Activated T-helper 1 cell treated with anti-CD3 and anti-CD28 coated beads, Interleukin-2, amount 50 U/mL, for 16 hours (primary cell): Measurements from ENCODE around the gene DPEP1.
"Not testable (repeated sequence)": the region's sequence is repeated elsewhere in the genome, so short reads cannot be mapped to it uniquely, and the experiment has no call there.

Source experiments
- DNase-seq, 2 donors: peaks; one replicate each; pipeline ENCODE4 v3.0.0-alpha.2; 2020; ENCODE audit warnings: low read depth in 1 of 2, low spot score in 1 of 2

Gene DPEP1

DNA sequence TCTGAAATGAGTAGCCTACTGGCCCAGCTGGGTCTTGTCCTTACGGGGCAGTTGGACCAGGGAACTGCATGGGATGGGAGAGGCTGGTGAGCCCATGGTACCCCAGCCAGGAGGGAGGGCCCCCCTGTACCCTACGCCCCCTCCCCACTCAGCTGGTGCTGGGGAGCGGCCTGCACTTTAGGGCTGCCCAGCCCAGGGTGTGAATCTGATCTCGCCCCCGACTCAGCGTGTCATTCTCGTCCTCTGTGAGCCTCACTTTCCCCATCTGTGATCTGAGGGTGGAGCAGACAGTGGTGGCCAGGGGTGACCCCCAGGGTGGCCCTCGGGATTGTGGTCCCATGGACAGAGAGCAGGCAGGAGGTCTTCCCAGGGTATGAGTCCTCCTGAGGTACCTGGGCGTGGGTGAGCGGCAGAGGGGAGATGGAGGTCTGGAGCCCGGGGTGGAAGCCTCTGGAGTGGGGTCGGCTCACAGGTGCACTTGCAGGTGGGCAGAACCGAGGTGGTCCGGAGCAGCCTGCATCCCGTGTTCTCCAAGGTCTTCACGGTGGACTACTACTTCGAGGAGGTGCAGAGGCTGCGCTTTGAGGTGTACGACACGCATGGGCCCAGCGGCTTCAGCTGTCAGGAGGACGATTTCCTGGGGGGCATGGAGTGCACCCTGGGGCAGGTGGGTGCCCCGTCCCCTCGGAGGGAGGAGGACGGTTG, 36.2 kb upstream of the DPEP1 start:
- no peak for DNase-seq

DNA sequence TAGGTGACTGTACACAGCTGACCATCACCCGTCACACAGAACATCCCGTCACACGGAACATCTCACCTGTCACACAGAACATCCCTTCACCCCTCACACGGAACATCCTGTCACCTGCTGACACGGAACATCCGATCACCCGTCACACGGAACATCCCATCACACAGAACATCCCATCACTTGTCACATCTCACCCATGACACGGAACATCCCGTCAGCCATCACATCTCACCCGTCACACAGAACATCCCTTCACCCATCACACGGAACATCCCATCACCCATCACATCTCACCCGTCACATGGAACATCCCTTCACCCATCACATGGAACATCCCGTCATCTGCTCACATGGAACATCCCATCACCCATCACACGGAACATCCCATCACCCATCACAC, 34.1 kb upstream of the DPEP1 start:
- no peak for DNase-seq

DNA sequence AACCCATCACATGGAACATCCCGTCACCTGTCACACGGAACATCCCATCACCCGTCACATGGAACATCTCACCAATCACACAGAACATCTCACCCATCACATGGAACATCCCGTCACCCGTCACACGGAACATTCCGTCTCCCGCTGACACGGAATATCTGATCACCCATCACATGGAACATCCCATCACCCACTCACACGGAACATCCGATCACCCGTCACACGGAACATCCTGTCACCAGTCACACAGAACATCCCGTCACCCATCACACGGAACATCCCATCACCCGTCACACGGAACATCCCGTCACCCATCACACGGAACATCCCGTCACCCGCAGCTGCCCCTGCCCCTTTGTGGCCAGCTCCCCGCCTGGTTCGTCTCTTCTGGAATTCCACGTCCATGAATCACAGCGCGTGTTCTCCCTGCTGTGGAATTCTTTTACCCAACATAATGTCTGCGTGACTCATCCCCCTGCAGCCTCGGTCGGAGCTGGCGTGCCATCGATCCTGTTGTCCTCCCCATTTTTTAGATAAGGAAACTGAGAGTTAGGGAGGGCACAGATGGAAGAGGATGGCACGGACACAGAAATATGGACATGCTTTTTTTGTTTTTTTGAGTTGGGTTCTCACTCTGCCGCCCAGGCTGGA, 32.3 kb upstream of the DPEP1 start:
- no peak for DNase-seq

DNA sequence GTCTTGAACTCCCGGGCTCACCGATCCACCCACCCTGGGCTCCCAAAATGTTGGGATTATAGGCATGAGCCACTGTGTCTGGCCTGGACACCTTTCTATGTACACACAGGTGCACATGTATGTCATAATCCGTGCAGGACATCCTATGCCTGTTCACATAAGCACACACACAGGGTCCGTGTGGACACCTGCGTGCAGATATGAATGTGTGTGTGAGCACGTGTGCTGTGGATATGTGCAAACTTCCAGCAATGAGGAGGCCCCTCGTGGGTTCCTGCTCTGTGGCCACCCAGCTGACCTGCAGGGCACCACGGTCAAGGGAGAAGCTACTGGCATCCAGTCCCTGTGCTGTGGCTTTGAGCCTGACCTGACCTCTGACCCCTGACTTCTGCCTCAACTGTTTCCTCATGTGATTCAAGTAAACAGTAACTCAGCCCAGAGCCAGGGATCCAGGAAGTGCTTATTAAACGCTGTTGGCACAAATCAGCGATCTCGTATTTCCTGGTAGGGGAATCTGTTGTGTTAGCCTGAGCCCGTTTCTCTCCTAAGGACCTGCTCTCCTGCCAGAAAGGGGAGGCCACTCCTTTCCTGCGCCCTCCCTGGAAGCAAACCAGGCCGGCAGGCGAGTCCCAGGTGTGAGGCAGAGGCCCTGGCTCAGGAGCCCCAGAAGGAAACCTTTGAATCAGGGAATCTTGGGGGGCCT, 31.4 kb upstream of the DPEP1 start:
- DNase-seq = no peak

DNA sequence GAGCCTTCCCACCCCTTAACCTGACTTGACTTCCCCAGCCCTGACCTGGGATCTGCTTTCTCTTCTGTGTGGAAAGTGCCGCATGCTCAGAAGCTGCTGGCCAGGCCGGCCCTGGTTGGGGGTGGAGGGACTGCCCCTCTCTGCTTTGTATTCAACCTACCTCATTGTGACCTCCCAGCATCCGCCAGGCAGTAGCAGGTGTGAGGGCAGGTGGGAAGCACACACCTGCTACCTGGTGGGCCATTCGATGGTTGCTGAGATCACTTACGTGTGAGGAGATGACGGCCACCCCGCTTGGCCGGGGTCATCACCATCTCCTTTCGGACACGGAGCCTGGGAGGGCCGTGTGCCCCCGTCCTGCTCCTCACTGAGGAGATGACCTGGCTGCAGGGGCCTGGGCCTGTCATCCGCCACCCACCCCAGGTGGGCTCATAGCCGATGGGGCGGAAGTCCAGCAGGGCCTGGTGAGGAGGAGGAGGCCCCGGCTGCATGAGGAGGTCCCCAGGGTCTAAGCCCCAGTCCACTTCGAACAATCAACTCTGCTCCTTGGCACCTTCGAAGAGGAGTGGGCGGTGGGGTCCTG, 30.7 kb upstream of the DPEP1 start:
- no peak for DNase-seq

DNA sequence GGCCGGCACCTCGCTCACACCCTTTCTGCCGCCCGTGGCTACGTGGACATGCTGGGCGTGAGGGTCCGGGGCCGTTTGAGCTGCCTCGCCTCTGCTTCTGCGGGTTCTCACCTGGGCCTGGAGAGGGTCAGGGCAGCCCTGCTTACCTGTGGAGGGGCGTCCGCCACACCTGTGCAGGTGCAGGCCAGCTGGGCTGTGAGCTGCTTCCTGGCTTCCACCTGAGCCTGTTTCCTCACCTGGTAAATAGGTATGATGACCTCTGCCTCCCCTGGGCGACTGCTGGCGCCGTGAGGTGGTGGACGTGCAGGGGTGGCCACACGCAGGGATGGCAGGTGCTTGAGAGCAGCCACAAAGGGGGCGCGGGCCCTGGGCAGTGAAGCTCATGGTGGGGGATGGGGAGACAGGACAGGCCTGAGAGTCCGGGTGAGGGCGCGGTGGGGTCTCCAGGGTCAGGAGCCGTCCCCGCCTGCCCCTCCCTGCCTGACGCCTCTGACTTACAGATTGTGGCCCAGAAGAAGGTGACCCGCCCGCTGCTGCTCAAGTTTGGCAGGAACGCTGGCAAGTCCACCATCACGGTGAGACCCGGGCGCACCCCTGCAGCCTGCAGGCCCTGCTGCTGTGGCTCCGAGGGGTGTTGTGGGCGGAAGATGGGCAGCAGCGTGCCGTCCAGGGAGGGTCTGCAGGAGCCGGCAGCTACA, 30.1 kb upstream of the DPEP1 start:
- no peak for DNase-seq

DNA sequence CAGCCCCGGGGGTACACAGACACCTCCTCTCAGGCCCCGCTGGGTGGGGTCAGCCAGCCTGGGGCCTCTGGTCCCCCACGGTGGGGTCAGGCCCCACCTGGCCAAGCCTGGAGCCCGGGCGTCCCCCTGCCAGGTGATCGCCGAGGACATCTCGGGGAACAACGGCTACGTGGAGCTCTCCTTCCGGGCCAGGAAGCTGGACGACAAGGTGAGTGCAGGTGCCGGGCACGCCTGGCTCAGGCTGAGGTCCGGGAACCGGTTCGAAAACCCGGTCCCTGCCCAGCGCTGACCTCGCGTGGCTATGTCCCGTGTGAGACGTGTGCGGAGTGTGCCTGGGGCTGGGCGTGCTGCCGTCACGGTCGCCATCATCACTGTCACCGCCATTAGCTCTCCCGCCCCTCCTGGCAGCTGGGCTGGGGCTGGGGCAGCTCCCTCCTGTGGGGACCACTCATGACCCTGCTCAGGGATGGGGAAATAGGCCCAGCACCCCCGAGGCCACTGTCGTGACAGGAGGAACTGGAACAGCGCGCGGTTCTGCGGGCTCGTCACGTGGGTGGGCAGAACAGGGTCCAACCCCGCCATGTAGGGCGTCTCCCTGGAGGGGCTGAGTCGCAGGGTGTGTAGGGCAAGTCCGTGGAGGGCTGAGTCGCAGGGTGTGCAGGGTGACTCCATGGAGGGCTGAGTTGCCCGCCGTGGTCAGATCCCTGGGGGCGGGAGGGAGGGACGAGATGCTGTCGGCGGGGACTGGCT, 29.4 kb upstream of the DPEP1 start:
- no peak for DNase-seq

DNA sequence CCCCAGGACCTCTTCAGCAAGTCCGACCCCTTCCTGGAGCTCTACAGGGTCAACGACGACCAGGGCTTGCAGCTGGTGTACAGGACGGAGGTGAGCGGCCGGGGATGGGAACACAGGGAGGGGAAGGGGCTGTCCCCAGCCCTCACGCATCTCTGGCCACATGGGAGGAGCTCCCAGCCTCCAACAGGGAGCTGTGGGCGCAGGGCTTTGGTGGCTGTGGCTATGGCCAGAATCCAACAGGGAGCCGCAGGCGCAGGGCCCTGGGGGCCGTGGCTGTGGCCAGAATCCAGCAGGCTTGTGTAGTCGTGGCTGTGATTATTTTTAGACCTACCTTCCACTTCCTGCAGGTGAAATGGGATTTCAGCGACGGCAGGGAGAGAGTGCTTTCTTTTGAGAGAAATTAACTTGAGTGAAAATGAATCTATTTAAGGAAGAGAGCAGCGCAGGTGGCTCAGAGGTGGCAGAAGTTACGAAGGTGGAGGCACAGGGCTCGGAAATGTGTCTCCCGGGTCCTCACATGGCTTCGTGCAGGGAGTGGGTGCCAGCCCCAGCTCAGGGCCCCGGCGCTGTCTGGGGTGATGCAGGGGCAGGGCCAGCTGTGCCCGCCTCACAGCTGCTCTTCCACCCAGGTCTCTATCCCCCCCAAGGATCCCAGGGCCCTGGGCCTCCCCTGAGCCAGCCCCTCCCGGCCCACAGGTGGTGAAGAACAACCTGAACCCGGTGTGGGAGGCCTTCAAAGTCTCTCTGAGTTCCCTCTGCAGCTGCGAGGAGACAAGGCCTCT, 28.5 kb upstream of the DPEP1 start:
- DNase-seq = no peak

DNA sequence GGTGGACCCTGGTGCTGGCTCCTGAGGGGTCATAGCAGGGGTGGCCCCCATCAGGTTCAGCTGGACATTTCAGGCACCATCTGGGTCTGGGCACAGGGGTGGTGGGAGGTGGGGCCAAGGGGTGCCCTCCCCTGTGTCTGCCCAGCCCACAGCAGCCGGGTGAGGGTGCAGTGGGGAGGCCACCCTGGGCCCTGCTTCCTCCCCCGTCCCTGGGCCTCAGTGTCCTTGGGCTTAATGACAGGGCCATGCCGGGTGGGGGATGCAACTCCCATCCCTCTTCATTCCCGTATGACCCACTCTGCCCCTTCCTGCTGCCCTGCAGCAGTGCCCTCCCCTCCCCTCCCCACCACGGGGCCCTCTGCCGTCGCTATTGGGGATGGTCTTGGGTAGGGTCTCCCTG, 27.2 kb upstream of the DPEP1 start:
- no peak for DNase-seq

DNA sequence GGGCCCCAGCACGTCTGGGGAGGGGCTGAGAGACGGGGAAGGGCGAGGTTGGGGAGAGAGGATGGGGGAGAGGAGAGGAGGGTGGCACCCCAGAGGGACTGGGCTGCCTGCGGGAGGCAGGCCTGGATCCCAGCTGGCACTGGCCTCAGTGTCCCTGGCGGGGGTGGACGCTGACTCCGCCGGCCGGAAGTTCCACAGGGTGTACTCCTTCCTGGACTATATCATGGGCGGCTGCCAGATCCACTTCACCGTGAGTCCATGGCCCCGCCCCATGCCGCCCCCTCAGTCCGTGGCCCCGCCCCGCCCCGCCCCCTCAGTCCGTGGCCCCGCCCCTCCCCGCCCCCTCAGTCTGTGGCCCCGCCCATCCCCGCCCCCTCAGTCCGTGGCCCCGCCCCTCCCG, 26.6 kb upstream of the DPEP1 start:
- no peak for DNase-seq

DNA sequence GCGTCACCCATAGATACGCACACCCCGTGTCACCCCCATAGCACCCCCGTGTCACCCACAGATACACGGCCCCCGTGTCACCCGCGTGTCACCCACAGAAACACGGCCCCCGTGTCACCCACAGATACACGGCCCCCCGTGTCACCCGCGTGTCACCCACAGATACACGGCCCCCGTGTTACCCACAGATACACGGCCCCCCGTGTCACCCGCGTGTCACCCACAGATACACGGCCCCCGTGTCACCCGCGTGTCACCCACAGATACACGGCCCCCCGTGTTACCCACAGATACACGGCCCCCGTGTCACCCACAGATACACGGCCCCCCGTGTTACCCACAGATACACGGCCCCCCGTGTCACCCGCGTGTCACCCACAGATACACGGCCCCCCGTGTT, 25.8 kb upstream of the DPEP1 start:
- DNase-seq = not testable (repeated sequence)

DNA sequence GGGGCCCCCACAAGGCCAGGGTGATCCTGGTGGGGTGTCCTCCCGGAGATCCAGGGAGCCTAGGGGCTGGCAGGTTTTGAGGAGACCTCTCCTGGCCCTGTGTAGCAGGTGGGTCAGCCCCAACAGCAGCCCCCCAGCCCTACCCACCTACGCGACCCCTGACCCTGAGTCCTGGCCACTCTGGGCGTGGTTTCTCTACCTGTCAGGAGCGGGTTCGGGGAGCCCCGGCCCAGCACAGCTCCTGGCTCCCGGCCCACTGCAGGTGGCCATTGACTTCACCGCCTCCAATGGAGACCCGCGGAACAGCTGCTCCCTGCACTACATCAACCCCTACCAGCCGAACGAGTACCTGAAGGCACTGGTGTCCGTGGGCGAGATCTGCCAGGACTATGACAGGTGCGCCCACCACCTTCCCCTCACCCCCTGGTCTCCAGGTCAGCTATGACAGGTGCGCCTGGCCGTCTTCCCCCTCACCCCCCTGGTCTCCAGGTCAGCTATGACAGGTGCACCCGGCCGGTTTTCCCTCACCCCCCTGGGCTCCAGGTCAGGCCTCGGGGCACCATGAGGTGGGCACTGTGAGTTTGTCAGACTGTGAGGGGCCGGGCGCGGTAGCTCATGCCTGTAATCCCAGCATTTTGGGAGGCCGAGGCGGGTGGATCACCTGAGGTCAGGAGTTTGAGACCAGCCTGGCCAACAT, 24.9 kb upstream of the DPEP1 start:
- no peak for DNase-seq

DNA sequence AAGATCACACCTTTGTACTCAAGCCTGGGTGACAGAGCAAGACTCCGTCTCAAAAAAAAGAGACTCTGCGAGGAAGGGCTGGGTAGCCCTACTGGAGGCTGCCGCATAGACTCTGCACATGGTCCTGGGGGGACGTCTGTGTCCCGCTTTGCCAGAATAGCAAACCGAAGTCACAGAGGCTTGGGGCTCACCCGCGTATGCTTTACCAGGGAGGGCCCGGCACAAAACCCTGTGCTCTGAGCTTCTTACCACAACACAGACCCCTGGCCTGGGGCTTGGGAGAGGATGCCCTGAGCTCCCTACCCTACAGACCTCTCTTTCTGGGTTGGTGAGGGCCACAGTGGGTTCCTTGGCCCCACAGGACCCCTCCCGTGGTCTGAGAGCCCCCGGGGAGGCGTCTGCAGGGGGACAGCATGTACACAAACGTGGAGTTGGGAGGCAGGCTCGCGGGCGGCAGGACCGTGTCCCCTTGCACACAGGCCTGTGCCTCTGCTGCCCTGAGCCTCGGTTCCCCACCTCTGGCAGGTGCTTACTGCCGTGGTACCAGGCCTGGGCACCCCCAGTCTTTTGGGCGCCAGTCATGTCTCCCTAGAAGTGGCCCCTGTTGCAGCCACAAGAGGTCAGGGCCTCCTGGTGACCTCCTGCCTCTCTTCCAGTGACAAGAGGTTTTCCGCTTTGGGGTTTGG, 24.1 kb upstream of the DPEP1 start:
- no peak for DNase-seq

DNA sequence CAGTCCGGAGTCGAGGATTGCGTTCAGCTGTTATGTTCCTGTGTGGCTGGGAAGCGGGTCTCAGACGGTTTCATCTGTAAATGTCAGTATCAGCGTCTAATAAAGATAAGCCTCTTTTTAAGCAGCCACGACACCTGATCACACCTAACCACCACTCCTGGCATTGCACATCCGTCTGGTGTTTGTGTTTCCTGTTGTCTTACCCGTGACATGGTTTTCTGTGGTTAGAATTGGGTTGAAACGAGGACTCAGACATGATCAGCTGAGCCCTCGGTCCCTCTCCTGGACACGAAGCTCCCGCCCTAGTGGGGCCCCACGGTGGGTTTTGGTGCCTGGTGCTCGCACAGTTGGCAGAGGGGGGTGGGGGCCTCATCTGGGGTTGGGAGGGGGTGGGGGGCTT, 19.6 kb upstream of the DPEP1 start:
- DNase-seq = no peak

DNA sequence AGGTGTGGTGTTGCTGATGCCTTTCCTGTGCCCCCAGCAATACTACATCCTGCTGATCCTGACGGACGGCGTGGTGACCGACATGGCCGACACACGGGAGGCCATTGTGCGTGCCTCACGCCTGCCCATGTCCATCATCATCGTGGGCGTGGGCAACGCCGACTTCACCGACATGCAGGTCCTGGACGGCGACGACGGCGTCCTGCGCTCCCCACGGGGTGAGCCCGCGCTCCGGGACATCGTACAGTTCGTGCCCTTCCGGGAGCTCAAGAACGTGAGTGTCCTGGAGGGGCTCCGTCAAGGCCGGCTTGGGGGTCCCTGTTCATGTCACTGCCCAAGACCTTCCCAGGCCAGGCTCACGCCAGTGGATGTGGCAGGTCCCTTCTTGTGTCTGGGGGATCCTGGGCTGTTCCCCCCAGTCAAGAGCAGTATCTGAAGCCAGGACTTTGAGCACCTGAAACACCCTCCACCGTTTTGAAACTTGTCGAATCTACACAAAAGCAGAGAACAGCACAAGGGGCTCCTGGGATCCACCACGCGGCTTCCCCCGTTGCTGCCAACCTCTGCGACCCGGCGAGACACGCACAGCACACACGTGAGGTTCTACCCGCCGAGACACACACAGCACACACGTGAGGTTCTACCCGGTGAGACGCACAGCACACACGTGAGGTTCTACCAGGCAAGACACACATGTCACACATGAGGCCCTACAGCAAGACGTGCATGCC, 17.9 kb upstream of the DPEP1 start:
- DNase-seq = no peak

DNA sequence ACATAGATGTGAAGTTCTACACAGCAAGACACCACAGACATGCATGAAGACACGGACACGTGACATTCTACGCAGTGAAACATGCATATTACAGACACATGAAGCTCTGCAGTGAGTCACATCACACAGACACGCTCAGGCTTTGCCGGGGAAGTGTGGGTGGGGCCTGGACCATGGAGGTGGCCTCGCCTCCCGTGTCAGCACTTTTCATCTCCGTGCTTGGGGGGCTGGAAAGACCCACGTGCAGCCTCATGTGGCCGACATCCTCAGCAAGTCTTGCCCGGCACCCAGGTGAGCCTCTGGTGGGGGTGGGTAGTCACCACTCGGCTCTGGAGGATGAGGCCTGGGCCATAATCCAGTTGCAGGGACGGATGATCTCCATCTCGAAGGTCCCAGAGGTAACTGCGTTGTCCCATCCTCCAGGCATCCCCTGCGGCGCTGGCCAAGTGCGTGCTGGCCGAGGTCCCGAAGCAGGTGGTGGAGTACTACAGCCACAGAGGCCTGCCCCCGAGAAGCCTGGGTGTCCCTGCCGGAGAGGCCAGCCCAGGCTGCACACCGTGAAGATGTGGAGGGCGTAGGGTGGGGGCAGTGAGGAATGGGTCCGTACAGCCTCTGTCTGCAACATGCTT, 17.3 kb upstream of the DPEP1 start:
- DNase-seq = no peak

DNA sequence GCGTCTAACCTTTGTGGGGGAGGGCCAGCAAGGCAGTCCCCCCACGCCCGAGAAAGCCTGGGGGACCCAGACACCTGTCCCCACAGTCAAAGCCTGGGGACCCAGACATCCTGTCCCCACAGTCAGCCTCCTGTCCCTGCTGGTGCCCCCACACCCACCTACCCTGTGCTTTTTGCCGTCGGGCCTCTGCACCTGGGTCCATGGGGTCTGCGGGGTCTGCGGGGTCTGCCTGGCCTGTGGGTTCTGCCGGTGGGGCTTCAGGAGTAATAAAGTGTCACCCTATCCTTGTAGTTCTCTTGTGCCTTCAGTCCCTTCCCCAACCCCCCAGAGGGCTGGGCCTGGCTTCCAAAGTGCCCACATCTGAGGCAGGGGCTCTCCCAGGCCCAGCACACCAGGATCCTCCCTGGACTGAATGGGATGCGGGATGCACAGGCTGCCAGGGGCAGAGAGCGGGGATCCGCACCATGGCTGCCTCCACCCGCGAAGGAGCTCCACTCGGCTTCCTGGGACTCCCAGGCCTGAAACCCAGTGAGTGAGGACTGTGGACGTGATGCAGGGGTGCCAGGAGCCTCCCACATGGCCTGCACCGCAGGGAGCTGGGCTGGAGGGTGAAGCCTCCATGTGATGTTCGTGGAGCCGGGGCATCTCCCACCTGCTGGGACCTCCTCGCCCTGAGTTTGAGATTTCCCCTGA, 16.3 kb upstream of the DPEP1 start:
- DNase-seq = no peak
